HCT116 (cell line): ENCODE data around the gene DEPDC5. TPM values are rescaled to one million over a fixed set of nuclear protein-coding genes. Genes with fewer than 3 reads are reported as not detected.

Experiments
- ATAC-seq: fragments of 200-7000 bp; cut with Tn5 transposase; 2 replicates; pipeline ENCODE4 v1.9.1; 2020; ENCODE audit warnings: mild to moderate bottlenecking, moderate library complexity
- BruUV-seq: library from RNA; stranded (reverse); fragments of 400-500 nt; replicated peaks from 2 replicates; lab custom pipeline; 2021; lab: Mats Ljungman, UMichigan
- CTCF ChIA-PET: fragments of 300-600 bp; sonication (Branson Sonifier 250); formaldehyde crosslinking; loops from one replicate; lab custom pipeline; 2021; ENCODE audit warnings: antibody characterized with exemption; lab: Charles Lee
- POLR2A ChIA-PET: fragments of 300-600, 350-600 bp; sonication (Branson Sonifier 250); formaldehyde crosslinking; loops from one replicate; lab custom pipeline; 2021; ENCODE audit warnings: antibody characterized with exemption; lab: Charles Lee
- RAD21 ChIA-PET, 2 experiments: fragments of 300-600 bp; sonication (Branson Sonifier 250); formaldehyde crosslinking; loops; one replicate each; lab custom pipeline; 2023; ENCODE audit warnings: low total read pairs in 2 of 2; ENCODE audit not compliant: uncharacterized antibody in 2 of 2, unreplicated experiment in 2 of 2, low non-redundant PET in 1 of 2; lab: Charles Lee
- DNase-seq: peaks from one replicate; pipeline ENCODE4 v3.0.0-alpha.2; 2010; ENCODE audit warnings: low read depth, low spot score
- H2AFZ ChIP-seq: fragments of 200-600 bp; shearing (Covaris generic), sonication (generic); 2 replicates; pipeline ENCODE4 v1.6.1; 2017; ENCODE audit warnings: low read depth, mixed run types, mixed read lengths, antibody characterized with exemption, low read length; ENCODE audit not compliant: poor library complexity, severe bottlenecking
- H3K27ac ChIP-seq: 2 replicates; pipeline ENCODE4 v1.5.1; 2012; ENCODE audit warnings: low read depth, low read length
- H3K27me3 ChIP-seq: fragments of 200-600 bp; sonication (generic); 2 replicates; pipeline ENCODE4 v1.6.1; 2016; ENCODE audit warnings: mixed run types, low read length, mixed read lengths; ENCODE audit not compliant: insufficient read depth
- H3K36me3 ChIP-seq, 2 experiments: fragments of 200-500 bp in 1 of 2; fragments of 200-600 bp in 1 of 2; sonication (Bioruptor generic) in 1 of 2; sonication (generic) in 1 of 2; 2 replicates each; pipeline versions ENCODE4 v1.5.1 to v1.6.1; 2014 to 2016; ENCODE audit warnings: low read length in 2 of 2, inconsistent platforms in 1 of 2, mixed read lengths in 1 of 2, mixed run types in 1 of 2; ENCODE audit not compliant: insufficient read depth in 2 of 2, control insufficient read depth in 1 of 2
- H3K4me1 ChIP-seq, 2 experiments: fragments of 200-600 bp in 1 of 2; sonication (generic) in 1 of 2; 2 replicates each; pipeline versions ENCODE4 v1.5.1 to v1.6.1; 2012 to 2017; ENCODE audit warnings: low read length in 2 of 2, inconsistent platforms in 1 of 2, mild to moderate bottlenecking in 1 of 2, mixed read lengths in 1 of 2, mixed run types in 1 of 2, moderate library complexity in 1 of 2; ENCODE audit not compliant: insufficient read depth in 2 of 2, control insufficient read depth in 1 of 2
- H3K4me2 ChIP-seq: fragments of 200-600 bp; sonication (generic); 2 replicates; pipeline ENCODE4 v1.6.1; 2017; ENCODE audit warnings: mixed run types, low read length, mixed read lengths
- H3K4me3 ChIP-seq, 2 experiments: fragments of 200-600 bp in 1 of 2; sonication (generic) in 1 of 2; replicated peaks in 1 of 2; 2 replicates each; pipeline ENCODE4 v1.5.1; 2011 to 2016; ENCODE audit warnings: low read length in 2 of 2, control low read depth in 1 of 2, low read depth in 1 of 2, mild to moderate bottlenecking in 1 of 2, mixed read lengths in 1 of 2, mixed run types in 1 of 2
- H3K79me2 ChIP-seq: fragments of 200-600 bp; sonication (generic); 2 replicates; pipeline ENCODE4 v1.6.1; 2017; ENCODE audit warnings: mild to moderate bottlenecking, mixed run types, low read length, moderate library complexity, mixed read lengths; ENCODE audit not compliant: insufficient read depth
- H3K9ac ChIP-seq: fragments of 200-600 bp; sonication (generic); 2 replicates; pipeline ENCODE4 v1.6.1; 2016; ENCODE audit warnings: low read length, mixed read lengths
- H3K9me2 ChIP-seq: fragments of 200-600 bp; sonication (generic), shearing (Covaris generic); 2 replicates; pipeline ENCODE4 v1.6.1; 2017; ENCODE audit warnings: mixed run types, mild to moderate bottlenecking, moderate library complexity; ENCODE audit not compliant: insufficient read depth
- H3K9me3 ChIP-seq, 2 experiments: fragments of 200-500 bp in 1 of 2; fragments of 200-600 bp in 1 of 2; sonication (Bioruptor generic) in 1 of 2; sonication (generic) in 1 of 2; 2 replicates each; pipeline ENCODE4 v1.6.1; 2014 to 2017; ENCODE audit warnings: low read length in 2 of 2, mixed read lengths in 2 of 2, inconsistent platforms in 1 of 2, low read depth in 1 of 2, mild to moderate bottlenecking in 1 of 2, mixed run types in 1 of 2, moderate library complexity in 1 of 2; ENCODE audit not compliant: control insufficient read depth in 1 of 2, insufficient read depth in 1 of 2
- H4K20me1 ChIP-seq: fragments of 200-600 bp; sonication (generic), shearing (Covaris generic); 2 replicates; pipeline ENCODE4 v1.6.1; 2017; ENCODE audit warnings: mixed run types, mild to moderate bottlenecking, moderate library complexity; ENCODE audit not compliant: insufficient read depth
- ATF3 ChIP-seq: IDR thresholded peaks from 2 replicates; pipeline ENCODE4 v1.6.1; 2012
- CBX3 ChIP-seq: IDR thresholded peaks from 2 replicates; pipeline ENCODE4 v1.6.1; 2012; ENCODE audit warnings: low read depth
- CEBPB ChIP-seq: IDR thresholded peaks from 2 replicates; pipeline ENCODE4 v1.6.1; 2012; ENCODE audit warnings: low read depth
- EGR1 ChIP-seq: IDR thresholded peaks from 2 replicates; pipeline ENCODE4 v1.6.1; 2012; ENCODE audit warnings: low read depth
- EZH2 ChIP-seq: fragments of 200-600 bp; sonication (generic); IDR thresholded peaks from 2 replicates; pipeline ENCODE4 v1.6.1; 2017; ENCODE audit warnings: antibody characterized with exemption, mixed run types
- EZH2phosphoT487 ChIP-seq: fragments of 200-600 bp; IDR thresholded peaks from 2 replicates; pipeline ENCODE4 v1.6.1; 2018; ENCODE audit warnings: antibody characterized with exemption, borderline replicate concordance
- FOSL1 ChIP-seq: IDR thresholded peaks from 2 replicates; pipeline ENCODE4 v1.6.1; 2012; ENCODE audit warnings: low read depth
- JUND ChIP-seq: IDR thresholded peaks from 2 replicates; pipeline ENCODE4 v1.6.1; 2012
- POLR2A ChIP-seq: IDR thresholded peaks from 2 replicates; pipeline ENCODE4 v1.7.0; 2011; ENCODE audit warnings: borderline replicate concordance; ENCODE audit not compliant: insufficient read depth, insufficient read length; ENCODE audit errors: extremely low read depth
- POLR2AphosphoS5 ChIP-seq: IDR thresholded peaks from 2 replicates; pipeline ENCODE4 v1.6.1; 2011; ENCODE audit warnings: mild to moderate bottlenecking, low read depth, low read length, moderate library complexity
- RAD21 ChIP-seq: IDR thresholded peaks from 2 replicates; pipeline ENCODE4 v1.6.1; 2012; ENCODE audit warnings: low read depth, mild to moderate bottlenecking
- REST ChIP-seq: IDR thresholded peaks from 2 replicates; pipeline ENCODE4 v1.6.1; 2012; ENCODE audit warnings: low read depth
- SIN3A ChIP-seq: IDR thresholded peaks from 2 replicates; pipeline ENCODE4 v1.6.1; 2012; ENCODE audit warnings: low read depth
- SP1 ChIP-seq: IDR thresholded peaks from 2 replicates; pipeline ENCODE4 v1.6.1; 2012; ENCODE audit warnings: low read depth
- SRF ChIP-seq: IDR thresholded peaks from 2 replicates; pipeline ENCODE4 v1.6.1; 2012; ENCODE audit warnings: low read depth
- YY1 ChIP-seq: IDR thresholded peaks from 2 replicates; pipeline ENCODE4 v1.6.1; 2011; ENCODE audit warnings: low read length, low read depth, moderate library complexity, mild to moderate bottlenecking; ENCODE audit not compliant: insufficient replicate concordance; ENCODE audit errors: extremely low read depth
- ZBTB33 ChIP-seq: IDR thresholded peaks from 2 replicates; pipeline ENCODE4 v1.6.1; 2011; ENCODE audit warnings: mild to moderate bottlenecking, low read length, moderate library complexity; ENCODE audit not compliant: insufficient replicate concordance; ENCODE audit errors: extremely low read depth
- intact Hi-C: fragments of 100-400 bp; cut with micrococcal nuclease; formaldehyde crosslinking; loops from 2 replicates; pipeline ENCODE4 v1.10.0; 2022
- total RNA-seq: library from RNA; stranded (reverse); gene quantifications from one replicate; pipeline ENCODE4 v1.2.1, GENCODE V29; 2021; ENCODE audit not compliant: unreplicated experiment

Gene DEPDC5
- total RNA-seq, 1 experiment from 2014 or later = 35.0 TPM

- TF ChIP-seq SIN3A (no peak), EZH2phosphoT487 (no peak), EGR1 (no peak), FOSL1 (no peak), POLR2A (no peak), YY1 (no peak), SRF (no peak), ATF3 (no peak), SP1 (no peak), CEBPB (no peak), ZBTB33 (no peak), JUND (no peak), RAD21 (no peak), CBX3 (no peak), REST (no peak), EZH2 (no peak), POLR2AphosphoS5 (no peak)
- Histone ChIP-seq H3K9ac (no peak overlapping the region), H3K4me1 (no peaks in the 10 kb centered on the region), H3K36me3 (peaks cover 42 to 49% of the 10 kb centered on the region in 2 experiments), H4K20me1 (no peaks in the 10 kb centered on the region), H3K4me2 (no peak overlapping the region), H2AFZ (no peak overlapping the region), H3K4me3 (no peak overlapping the region), H3K9me2 (no peaks in the 10 kb centered on the region), H3K9me3 (no peaks in the 10 kb centered on the region), H3K27ac (no peak overlapping the region), H3K27me3 (no peaks in the 10 kb centered on the region), H3K79me2 (peaks cover 48% of the 10 kb centered on the region; the same call in 1 of the 2 replicates)
- BruUV-seq = no TSS peak
- ChIA-PET POLR2A (no interaction called here), CTCF (no interaction called here), RAD21 (no interaction called here)
- ATAC-seq (no peak), DNase-seq (no peak)
- intact Hi-C loops = no loop called here
These were observed 33.9 kb upstream of the DEPDC5 start for GRCh38 chr22:31719850-31720471.
